Gastrocnemius medialis (tissue), 4 donors: ENCODE results near the gene COQ9. TPM values are rescaled to one million over a fixed set of nuclear protein-coding genes. Genes with fewer than 3 reads are reported as not detected.
A peak's percentile ranks its signal among the peaks of the same experiment; 100 is the strongest.

Source experiments
- ATAC-seq, 2 donors: fragments of 150-250 bp; one replicate each; pipeline ENCODE4 v1.9.1; 2016
- DNase-seq, 2 donors: peaks; one replicate each; pipeline ENCODE4 v3.0.0-alpha.2; 2019
- H3K27ac ChIP-seq, 4 donors: fragments of 200-600 bp; sonication (generic); 1 replicate in 1 of 4; 2 replicates in 3 of 4; pipeline ENCODE4 v1.5.1; 2016 to 2018; ENCODE audit warnings: mild to moderate bottlenecking in 2 of 4, moderate library complexity in 1 of 4
- H3K27me3 ChIP-seq, 3 donors: fragments of 200-600 bp; sonication (generic) in 2 of 3; 1 replicate in 1 of 3; 2 replicates in 2 of 3; pipeline versions ENCODE4 v1.5.1 to v1.6.0; 2016 to 2019; ENCODE audit warnings: mild to moderate bottlenecking in 1 of 3, moderate library complexity in 1 of 3
- H3K36me3 ChIP-seq, 2 donors: fragments of 200-600 bp; sonication (generic) in 1 of 2; one replicate each; pipeline ENCODE4 v1.5.1; 2017 to 2018
- H3K4me1 ChIP-seq, 2 donors: fragments of 200-600 bp; sonication (generic) in 1 of 2; one replicate each; pipeline ENCODE4 v1.5.1; 2016 to 2017; ENCODE audit warnings: mild to moderate bottlenecking in 2 of 2
- H3K4me3 ChIP-seq, 4 donors: fragments of 200-600 bp; sonication (generic) in 3 of 4; 1 replicate in 1 of 4; 2 replicates in 3 of 4; pipeline ENCODE4 v1.5.1; 2016 to 2019; ENCODE audit warnings: mild to moderate bottlenecking in 2 of 4
- H3K9me3 ChIP-seq, 3 donors: fragments of 200-600 bp; sonication (generic) in 2 of 3; 1 replicate in 1 of 3; 2 replicates in 2 of 3; pipeline ENCODE4 v1.5.1; 2016 to 2019
- POLR2A ChIP-seq, 2 donors: fragments of 450-650 bp; IDR thresholded peaks; one replicate each; pipeline ENCODE4 v1.6.1; 2017; ENCODE audit warnings: antibody characterized with exemption in 2 of 2, mild to moderate bottlenecking in 2 of 2, moderate library complexity in 2 of 2
- in situ Hi-C, 4 donors: fragments of 200-750 bp; cut with MboI; loops; one replicate each; pipeline versions ENCODE4 v1.15.0 to v1.8.0; 2017; ENCODE audit warnings: low sequenced_read_pairs in 4 of 4
- intact Hi-C: fragments of 100-400 bp; cut with DNase I; formaldehyde crosslinking; loops from one replicate; pipeline ENCODE4 v1.15.1; 2023; ENCODE audit warnings: low total_unique reads
- total RNA-seq, 4 donors: library from RNA; depleted of rRNA; stranded (reverse); fragments of >200 nt; gene quantifications; one replicate each; pipeline versions ENCODE4 v1.1.0 to v1.2.3, GENCODE V29; 2016
- TF ChIP-seq, protein P1 (sequence below), 5 experiments: fragments of 450-650 bp in 3 of 5; fragments of 200-600 bp in 2 of 5; sonication (generic) in 2 of 5; IDR thresholded peaks in 4 of 5; conservative IDR thresholded peaks in 1 of 5; 1 replicate in 4 of 5; 2 replicates in 1 of 5; pipeline ENCODE4 v1.5.1; 2016 to 2019; ENCODE audit warnings: antibody characterized with exemption in 5 of 5, mild to moderate bottlenecking in 3 of 5, moderate library complexity in 3 of 5

The COQ9 gene
- total RNA-seq, 4 donors from 2014 or later: 107 to 171 (median 135) TPM

DNA sequence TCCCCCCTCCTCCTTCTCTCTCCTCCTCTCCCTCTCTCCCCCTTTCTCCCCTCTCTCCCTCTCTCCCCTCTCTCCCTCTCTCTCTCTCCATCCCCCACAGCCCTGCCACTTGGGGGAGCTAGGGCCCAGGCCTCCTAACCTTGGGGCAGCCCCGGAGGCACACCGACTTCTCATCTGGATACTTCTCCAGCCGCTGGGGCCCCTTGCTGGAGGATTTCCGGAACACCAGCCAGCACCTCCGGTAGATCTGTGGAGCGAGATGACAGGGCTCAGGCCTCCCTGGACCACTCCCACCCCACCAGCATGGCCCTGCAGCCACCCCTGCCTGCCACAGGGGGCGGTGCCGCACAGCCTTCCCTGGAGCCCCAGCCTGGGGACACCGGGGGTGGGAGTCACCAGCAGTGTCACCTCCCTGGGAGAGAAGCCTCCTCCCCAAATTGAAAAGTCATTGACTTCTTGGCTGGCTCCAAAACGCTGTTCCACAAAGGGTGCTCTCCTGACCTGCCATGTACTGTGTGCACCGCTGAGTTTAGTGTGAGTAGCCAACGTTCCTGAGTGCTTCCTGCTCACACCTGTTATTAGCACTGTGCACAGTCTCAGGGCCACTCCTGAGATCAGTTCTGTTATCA is 28.5 kb downstream of the COQ9 start:
- H3K4me1 ChIP-seq: peaks cover 5 to 9% of the 10 kb centered on the region in 2 donors
- DNase-seq (no peak), ATAC-seq (no peak)
- peaks cover 0 to 4% (median 0%) of the 10 kb centered on the region in 3 donors for H3K27me3 ChIP-seq
- no peaks in the 10 kb centered on the region for H3K9me3 ChIP-seq
- no peak overlapping the region for H3K4me3 ChIP-seq
- intact Hi-C loops (no loop called here), in situ Hi-C loops (no loop called here)
- H3K36me3 ChIP-seq: peaks cover 0 to 17% of the 10 kb centered on the region in 2 donors
- H3K27ac ChIP-seq: no peak overlapping the region
- TF ChIP-seq, protein P1, sequence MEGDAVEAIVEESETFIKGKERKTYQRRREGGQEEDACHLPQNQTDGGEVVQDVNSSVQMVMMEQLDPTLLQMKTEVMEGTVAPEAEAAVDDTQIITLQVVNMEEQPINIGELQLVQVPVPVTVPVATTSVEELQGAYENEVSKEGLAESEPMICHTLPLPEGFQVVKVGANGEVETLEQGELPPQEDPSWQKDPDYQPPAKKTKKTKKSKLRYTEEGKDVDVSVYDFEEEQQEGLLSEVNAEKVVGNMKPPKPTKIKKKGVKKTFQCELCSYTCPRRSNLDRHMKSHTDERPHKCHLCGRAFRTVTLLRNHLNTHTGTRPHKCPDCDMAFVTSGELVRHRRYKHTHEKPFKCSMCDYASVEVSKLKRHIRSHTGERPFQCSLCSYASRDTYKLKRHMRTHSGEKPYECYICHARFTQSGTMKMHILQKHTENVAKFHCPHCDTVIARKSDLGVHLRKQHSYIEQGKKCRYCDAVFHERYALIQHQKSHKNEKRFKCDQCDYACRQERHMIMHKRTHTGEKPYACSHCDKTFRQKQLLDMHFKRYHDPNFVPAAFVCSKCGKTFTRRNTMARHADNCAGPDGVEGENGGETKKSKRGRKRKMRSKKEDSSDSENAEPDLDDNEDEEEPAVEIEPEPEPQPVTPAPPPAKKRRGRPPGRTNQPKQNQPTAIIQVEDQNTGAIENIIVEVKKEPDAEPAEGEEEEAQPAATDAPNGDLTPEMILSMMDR (IDR thresholded peaks at IDR 0.05 in 4 of 5, conservative IDR thresholded peaks at IDR 0.05 in 1 of 5): peak in 4 of 5 experiments; percentile 11 to 57 (median 33)
- no peak for TF ChIP-seq POLR2A (IDR thresholded peaks at IDR 0.05)

DNA sequence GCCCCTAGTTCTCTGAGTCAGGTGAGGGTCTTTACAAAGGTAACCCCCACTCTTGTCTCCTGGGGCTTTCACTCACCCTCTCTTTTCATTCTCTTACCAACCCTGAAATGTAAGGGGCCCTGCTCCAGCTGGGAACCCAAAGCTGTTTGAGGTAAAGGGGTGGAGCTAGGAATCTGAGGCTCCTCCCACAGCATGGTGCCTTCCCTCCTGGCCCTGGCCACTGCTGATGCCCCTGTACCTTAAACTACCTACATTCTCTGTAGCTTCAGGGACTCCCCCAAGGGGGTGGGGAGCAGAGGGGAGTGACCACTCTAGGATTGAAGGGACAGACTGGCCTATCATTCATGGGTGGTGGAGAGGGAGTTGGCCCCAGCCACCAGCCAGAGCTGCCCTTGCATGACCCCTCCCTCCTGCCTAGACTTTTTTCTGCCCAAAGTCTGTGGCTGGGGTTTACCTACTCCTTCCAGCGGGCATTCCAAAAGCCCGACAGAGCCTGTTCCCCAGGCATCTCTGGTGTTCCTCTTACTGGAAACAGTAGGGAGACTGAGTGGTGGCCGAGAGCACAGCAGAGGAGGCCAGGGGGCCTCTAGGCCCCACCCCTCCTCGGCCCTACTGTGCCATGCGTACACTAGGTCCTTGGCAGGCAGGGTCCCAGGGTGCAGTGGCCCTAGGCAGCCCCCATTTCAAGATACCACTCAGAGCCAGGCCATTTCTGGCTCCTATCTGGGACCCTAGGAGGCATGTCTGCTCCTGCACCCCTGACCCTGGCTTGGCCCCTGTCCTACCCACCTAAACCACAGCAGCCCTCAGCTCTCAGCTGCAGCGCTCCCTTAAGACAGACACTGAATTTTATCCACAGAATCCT is 29.5 kb downstream of the COQ9 start:
- no peak overlapping the region for H3K27ac ChIP-seq
- intact Hi-C loops: no loop called here
- H3K9me3 ChIP-seq: no peaks in the 10 kb centered on the region
- no peak overlapping the region for H3K4me3 ChIP-seq
- in situ Hi-C loops: no loop called here
- DNase-seq (no peak), ATAC-seq (no peak)
- no peak for TF ChIP-seq POLR2A (IDR thresholded peaks at IDR 0.05)
- TF ChIP-seq, protein P1 (IDR thresholded peaks at IDR 0.05 in 4 of 5, conservative IDR thresholded peaks at IDR 0.05 in 1 of 5): no peak
- H3K36me3 ChIP-seq: peaks cover 0 to 7% of the 10 kb centered on the region in 2 donors
- peaks cover 0 to 6% of the 10 kb centered on the region in 2 donors for H3K4me1 ChIP-seq
- H3K27me3 ChIP-seq: peaks cover 0 to 4% (median 0%) of the 10 kb centered on the region in 3 donors

DNA sequence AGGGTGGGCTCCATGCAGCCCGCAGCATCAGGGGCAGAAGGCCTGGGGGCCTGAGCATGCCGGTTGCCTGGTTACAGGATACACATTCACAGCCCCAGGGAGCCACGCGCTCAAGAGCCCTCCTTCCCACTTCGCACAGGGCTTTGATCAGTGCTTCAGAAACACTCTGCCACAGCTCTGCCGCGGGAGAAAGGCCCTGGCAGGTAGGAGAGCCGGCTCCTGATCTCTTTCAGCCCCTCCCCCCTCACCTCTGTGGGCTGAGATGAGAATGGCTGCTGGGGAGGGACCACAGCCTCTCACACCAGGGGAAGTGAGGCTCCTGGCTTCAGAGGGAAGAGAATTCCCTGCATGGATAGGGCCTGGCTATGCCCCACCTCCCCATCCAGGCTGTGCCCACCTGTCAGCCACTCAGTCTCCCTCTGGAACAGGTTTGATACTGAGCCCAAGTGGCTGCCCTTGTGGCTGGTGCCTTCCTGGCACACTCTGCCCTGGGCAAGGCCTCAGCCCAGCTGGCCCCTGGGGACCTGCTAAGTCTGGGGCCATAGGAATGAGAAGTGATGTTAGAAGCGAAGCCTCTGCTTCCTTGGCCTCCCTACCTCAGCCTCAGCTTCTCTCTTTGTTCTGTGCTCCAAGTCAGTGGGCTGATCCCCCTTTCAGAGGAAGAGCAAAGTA is 30.4 kb downstream of the COQ9 start:
- in situ Hi-C loops: no loop called here
- ATAC-seq: no peak

DNA sequence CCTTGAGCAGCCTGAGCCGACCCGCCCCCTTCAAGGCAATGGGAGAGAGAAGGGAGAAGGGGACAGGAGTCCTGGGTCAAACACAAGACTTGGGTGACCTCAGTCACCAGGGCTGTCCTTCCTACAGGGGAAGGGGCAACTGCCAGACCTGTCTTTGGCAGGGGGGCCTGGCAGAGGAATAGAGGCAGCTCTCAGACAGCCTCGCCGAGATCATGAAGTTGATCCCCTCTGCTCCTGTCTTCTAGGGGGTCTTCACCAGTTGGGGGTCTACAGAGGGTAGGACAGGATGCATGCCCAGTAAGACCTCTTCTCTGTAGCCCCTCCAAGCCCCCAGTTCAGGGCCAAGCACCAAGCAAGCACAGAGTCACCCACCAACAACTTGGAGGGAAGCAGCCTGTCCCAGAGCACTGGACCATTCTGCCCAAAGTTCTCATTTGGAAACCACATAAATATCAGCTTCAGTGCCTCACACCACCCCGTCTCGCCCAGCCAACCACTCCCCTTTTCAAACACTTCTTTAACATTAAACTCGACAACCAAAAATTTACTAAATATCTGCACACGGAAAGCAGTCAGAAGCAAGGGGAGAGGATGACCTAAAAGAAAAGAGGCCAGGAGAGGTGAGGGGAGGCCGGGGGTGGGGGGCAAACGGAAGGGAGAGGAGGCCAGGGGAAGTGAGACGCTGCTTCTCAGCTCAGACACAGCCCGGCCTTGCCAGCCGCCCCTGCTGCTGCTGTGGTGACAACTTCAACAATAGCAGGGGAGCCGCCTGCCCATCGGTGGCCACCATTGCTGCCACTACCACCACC is 31.3 kb downstream of the COQ9 start:
- no peak for DNase-seq
- H3K36me3 ChIP-seq: no peaks in the 10 kb centered on the region
- H3K9me3 ChIP-seq: no peaks in the 10 kb centered on the region
- ATAC-seq: no peak
- in situ Hi-C loops (no loop called here), intact Hi-C loops (no loop called here)
- TF ChIP-seq POLR2A (IDR thresholded peaks at IDR 0.05): no peak
- TF ChIP-seq, protein P1 (IDR thresholded peaks at IDR 0.05 in 4 of 5, conservative IDR thresholded peaks at IDR 0.05 in 1 of 5): no peak
- H3K4me1 ChIP-seq: peaks cover 0 to 6% of the 10 kb centered on the region in 2 donors
- H3K27me3 ChIP-seq: peaks cover 0 to 4% (median 0%) of the 10 kb centered on the region in 3 donors
- H3K4me3 ChIP-seq: peak overlapping the region; percentile 35 to 47 (median 39)
- peak overlapping the region in 1 of 4 donors; percentile 18 for H3K27ac ChIP-seq

More for the DNA sequence above, 30.4 kb downstream of the COQ9 start:
- Histone ChIP-seq H3K27me3 (peaks cover 0 to 4% (median 0%) of the 10 kb centered on the region in 3 donors), H3K36me3 (no peaks in the 10 kb centered on the region), H3K4me1 (peaks cover 0 to 6% of the 10 kb centered on the region in 2 donors), H3K27ac (no peak overlapping the region), H3K4me3 (no peak overlapping the region), H3K9me3 (no peaks in the 10 kb centered on the region)
- intact Hi-C loops: no loop called here
- no peak for DNase-seq
- TF ChIP-seq, protein P1 (IDR thresholded peaks at IDR 0.05 in 4 of 5, conservative IDR thresholded peaks at IDR 0.05 in 1 of 5): no peak
- TF ChIP-seq POLR2A (IDR thresholded peaks at IDR 0.05): no peak
